K562 (cell line): ENCODE data around the gene MRPL19.

Experiments
- ZNF444 ChIP-seq: fragments of 250-450 bp; sonication (Bioruptor Pico); IDR thresholded peaks from 2 replicates; pipeline ENCODE4 v1.4.0; 2020; ENCODE audit warnings: mild to moderate bottlenecking, moderate library complexity
- TF ChIP-seq, protein P1 (sequence below): fragments of 450-650 bp; conservative IDR thresholded peaks from 2 replicates; pipeline ENCODE4 v1.6.1; 2016; ENCODE audit warnings: missing genetic modification characterization, low read depth, mild to moderate bottlenecking, missing compliant biosample characterization, moderate library complexity
- TF ChIP-seq, protein P2 (sequence below), 3 experiments: IDR thresholded peaks in 2 of 3; conservative IDR thresholded peaks in 1 of 3; 2 replicates each; pipeline ENCODE4 v1.5.1; 2011 to 2012; ENCODE audit warnings: low read length in 3 of 3, mild to moderate bottlenecking in 3 of 3, control low read depth in 2 of 3, improper control_type of control experiment in 1 of 3, inconsistent platforms in 1 of 3, low read depth in 1 of 3, mixed read lengths in 1 of 3, moderate library complexity in 1 of 3; ENCODE audit not compliant: insufficient read depth in 2 of 3

DNA sequence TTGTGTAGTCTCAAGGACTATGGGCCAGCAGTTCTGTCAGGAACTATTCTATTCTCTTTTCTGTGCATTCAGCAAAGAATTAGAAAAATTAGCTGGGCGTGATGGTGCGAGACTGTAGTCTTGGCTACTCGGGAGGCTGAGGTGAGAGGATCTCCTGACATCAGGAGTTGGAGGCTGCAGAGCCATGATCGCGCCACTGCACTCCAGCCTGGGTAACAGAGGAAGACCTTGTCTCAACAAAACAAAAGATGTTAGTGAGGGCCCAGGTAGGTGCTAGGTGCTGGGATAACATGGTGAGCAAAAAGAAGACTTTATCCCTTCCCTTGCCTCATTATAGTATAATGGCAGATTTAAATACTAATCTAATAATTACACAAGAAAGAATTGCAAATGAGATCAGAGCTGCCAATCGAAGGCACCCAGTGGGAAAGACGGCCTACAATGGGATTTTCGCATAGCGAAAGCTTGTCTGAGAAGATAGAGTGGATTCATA, 447 bp upstream of the MRPL19 start:
- no peak for TF ChIP-seq ZNF444 (CRISPR knock-in tag)
- TF ChIP-seq, protein P1, sequence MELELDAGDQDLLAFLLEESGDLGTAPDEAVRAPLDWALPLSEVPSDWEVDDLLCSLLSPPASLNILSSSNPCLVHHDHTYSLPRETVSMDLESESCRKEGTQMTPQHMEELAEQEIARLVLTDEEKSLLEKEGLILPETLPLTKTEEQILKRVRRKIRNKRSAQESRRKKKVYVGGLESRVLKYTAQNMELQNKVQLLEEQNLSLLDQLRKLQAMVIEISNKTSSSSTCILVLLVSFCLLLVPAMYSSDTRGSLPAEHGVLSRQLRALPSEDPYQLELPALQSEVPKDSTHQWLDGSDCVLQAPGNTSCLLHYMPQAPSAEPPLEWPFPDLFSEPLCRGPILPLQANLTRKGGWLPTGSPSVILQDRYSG (tag): no peak
- TF ChIP-seq, protein P2, sequence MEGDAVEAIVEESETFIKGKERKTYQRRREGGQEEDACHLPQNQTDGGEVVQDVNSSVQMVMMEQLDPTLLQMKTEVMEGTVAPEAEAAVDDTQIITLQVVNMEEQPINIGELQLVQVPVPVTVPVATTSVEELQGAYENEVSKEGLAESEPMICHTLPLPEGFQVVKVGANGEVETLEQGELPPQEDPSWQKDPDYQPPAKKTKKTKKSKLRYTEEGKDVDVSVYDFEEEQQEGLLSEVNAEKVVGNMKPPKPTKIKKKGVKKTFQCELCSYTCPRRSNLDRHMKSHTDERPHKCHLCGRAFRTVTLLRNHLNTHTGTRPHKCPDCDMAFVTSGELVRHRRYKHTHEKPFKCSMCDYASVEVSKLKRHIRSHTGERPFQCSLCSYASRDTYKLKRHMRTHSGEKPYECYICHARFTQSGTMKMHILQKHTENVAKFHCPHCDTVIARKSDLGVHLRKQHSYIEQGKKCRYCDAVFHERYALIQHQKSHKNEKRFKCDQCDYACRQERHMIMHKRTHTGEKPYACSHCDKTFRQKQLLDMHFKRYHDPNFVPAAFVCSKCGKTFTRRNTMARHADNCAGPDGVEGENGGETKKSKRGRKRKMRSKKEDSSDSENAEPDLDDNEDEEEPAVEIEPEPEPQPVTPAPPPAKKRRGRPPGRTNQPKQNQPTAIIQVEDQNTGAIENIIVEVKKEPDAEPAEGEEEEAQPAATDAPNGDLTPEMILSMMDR (IDR thresholded peaks at IDR 0.05 in 2 of 3, conservative IDR thresholded peaks at IDR 0.05 in 1 of 3; ENCODE audit: insufficient read depth in 2 of 3, low read depth in 1 of 3, low read length in 3 of 3): no peak
